T-helper 2 cell treated with Interferon-gamma antibody and Interleukin-4, amounts not matched to agents 5 μg/mL and 100 μg/mL, for 36 hours (primary cell): Measurements from ENCODE around the gene KIAA1958.

Source experiments
- DNase-seq: peaks from one replicate; pipeline ENCODE4 v3.0.0; 2021; ENCODE audit warnings: low spot score
- H3K27ac Mint-ChIP-seq: one replicate; pipeline ENCODE4 v1.8.0; 2021; ENCODE audit warnings: mild to moderate bottlenecking, mixed read lengths
- H3K27me3 Mint-ChIP-seq: one replicate; pipeline ENCODE4 v1.8.0; 2021; ENCODE audit warnings: low read depth, mixed read lengths
- H3K36me3 Mint-ChIP-seq: one replicate; pipeline ENCODE4 v1.8.0; 2021; ENCODE audit warnings: low read depth, mixed read lengths
- H3K4me1 Mint-ChIP-seq: one replicate; pipeline ENCODE4 v1.8.0; 2021; ENCODE audit warnings: low read depth, mixed read lengths
- H3K4me3 Mint-ChIP-seq: one replicate; pipeline ENCODE4 v1.8.0; 2022; ENCODE audit warnings: mild to moderate bottlenecking, moderate library complexity, mixed read lengths
- H3K9me3 Mint-ChIP-seq: one replicate; pipeline ENCODE4 v1.8.0; 2021; ENCODE audit warnings: mixed read lengths

KIAA1958 gene

GRCh38 chr9:112599732-112600131 lies 113.1 kb downstream of the KIAA1958 start:
- Mint-ChIP-seq H3K27ac (no peak overlapping the region), H3K27me3 (no peaks in the 10 kb centered on the region), H3K36me3 (peaks cover 1% of the 10 kb centered on the region), H3K4me1 (peaks cover 4% of the 10 kb centered on the region), H3K9me3 (no peaks in the 10 kb centered on the region), H3K4me3 (no peak overlapping the region)
- no peak for DNase-seq

GRCh38 chr9:112601636-112602035 lies 115.0 kb downstream of the KIAA1958 start:
- Mint-ChIP-seq H3K27me3 (no peaks in the 10 kb centered on the region), H3K4me3 (no peak overlapping the region), H3K4me1 (peaks cover 8% of the 10 kb centered on the region)

GRCh38 chr9:112604790-112605189 lies 118.2 kb downstream of the KIAA1958 start:
- Mint-ChIP-seq H3K27ac (no peak overlapping the region), H3K4me1 (peaks cover 4% of the 10 kb centered on the region), H3K4me3 (no peak overlapping the region), H3K9me3 (no peaks in the 10 kb centered on the region), H3K36me3 (no peaks in the 10 kb centered on the region), H3K27me3 (no peaks in the 10 kb centered on the region)
- DNase-seq = no peak

More at GRCh38 chr9:112601636-112602035, 115.0 kb downstream of the KIAA1958 start:
- no peak for DNase-seq
- Mint-ChIP-seq H3K27ac (no peak overlapping the region), H3K9me3 (no peaks in the 10 kb centered on the region), H3K36me3 (peaks cover 1% of the 10 kb centered on the region)

- no peak overlapping the region for H3K27ac Mint-ChIP-seq
- no peak for DNase-seq
- peaks cover 4% of the 10 kb centered on the region for H3K4me1 Mint-ChIP-seq
- no peaks in the 10 kb centered on the region for H3K36me3 Mint-ChIP-seq
- H3K4me3 Mint-ChIP-seq = no peak overlapping the region
- no peaks in the 10 kb centered on the region for H3K27me3 Mint-ChIP-seq
- H3K9me3 Mint-ChIP-seq = no peaks in the 10 kb centered on the region
Observed at GRCh38 chr9:112605518-112605917, 118.9 kb downstream of the KIAA1958 start.

- Mint-ChIP-seq H3K36me3 (no peaks in the 10 kb centered on the region), H3K27me3 (no peaks in the 10 kb centered on the region), H3K4me1 (peaks cover 4% of the 10 kb centered on the region), H3K4me3 (no peak overlapping the region), H3K9me3 (no peaks in the 10 kb centered on the region), H3K27ac (no peak overlapping the region)
- no peak for DNase-seq
Observed at GRCh38 chr9:112605963-112606699, 119.5 kb downstream of the KIAA1958 start.

GRCh38 chr9:112608851-112609250 lies 122.2 kb downstream of the KIAA1958 start:
- Mint-ChIP-seq H3K27ac (no peak overlapping the region), H3K36me3 (no peaks in the 10 kb centered on the region), H3K4me3 (no peak overlapping the region), H3K9me3 (no peaks in the 10 kb centered on the region), H3K27me3 (no peaks in the 10 kb centered on the region), H3K4me1 (peaks cover 4% of the 10 kb centered on the region)
- no peak for DNase-seq

GRCh38 chr9:112615584-112616266 lies 129.1 kb downstream of the KIAA1958 start:
- Mint-ChIP-seq H3K4me1 (peaks cover 10% of the 10 kb centered on the region), H3K4me3 (no peak overlapping the region), H3K9me3 (no peaks in the 10 kb centered on the region), H3K36me3 (peaks cover 4% of the 10 kb centered on the region), H3K27me3 (no peaks in the 10 kb centered on the region), H3K27ac (no peak overlapping the region)
- no peak for DNase-seq

- DNase-seq = no peak
- H3K27ac Mint-ChIP-seq = no peak overlapping the region
- H3K36me3 Mint-ChIP-seq = peaks cover 4% of the 10 kb centered on the region
- no peaks in the 10 kb centered on the region for H3K27me3 Mint-ChIP-seq
- no peaks in the 10 kb centered on the region for H3K9me3 Mint-ChIP-seq
- peaks cover 10% of the 10 kb centered on the region for H3K4me1 Mint-ChIP-seq
- H3K4me3 Mint-ChIP-seq = no peak overlapping the region
Observed at GRCh38 chr9:112617371-112617770, 130.7 kb downstream of the KIAA1958 start.

- DNase-seq = no peak
- Mint-ChIP-seq H3K9me3 (no peaks in the 10 kb centered on the region), H3K4me1 (peaks cover 10% of the 10 kb centered on the region), H3K36me3 (peaks cover 4% of the 10 kb centered on the region), H3K27ac (no peak overlapping the region), H3K27me3 (no peaks in the 10 kb centered on the region), H3K4me3 (no peak overlapping the region)
Observed at GRCh38 chr9:112618385-112619009, 131.9 kb downstream of the KIAA1958 start.

- no peaks in the 10 kb centered on the region for H3K27me3 Mint-ChIP-seq
- peaks cover 4% of the 10 kb centered on the region for H3K36me3 Mint-ChIP-seq
- no peaks in the 10 kb centered on the region for H3K9me3 Mint-ChIP-seq
- H3K4me3 Mint-ChIP-seq = no peak overlapping the region
- H3K4me1 Mint-ChIP-seq = peaks cover 10% of the 10 kb centered on the region
- H3K27ac Mint-ChIP-seq = no peak overlapping the region
- no peak for DNase-seq
Observed at GRCh38 chr9:112620388-112620787, 133.8 kb downstream of the KIAA1958 start.

GRCh38 chr9:112621018-112621655 lies 134.5 kb downstream of the KIAA1958 start:
- no peak overlapping the region for H3K4me3 Mint-ChIP-seq
- H3K27me3 Mint-ChIP-seq = no peaks in the 10 kb centered on the region
- H3K4me1 Mint-ChIP-seq = peaks cover 4% of the 10 kb centered on the region
- H3K36me3 Mint-ChIP-seq = peaks cover 4% of the 10 kb centered on the region
- no peak overlapping the region for H3K27ac Mint-ChIP-seq
- no peaks in the 10 kb centered on the region for H3K9me3 Mint-ChIP-seq
- DNase-seq = no peak

GRCh38 chr9:112623198-112623597 lies 136.6 kb downstream of the KIAA1958 start:
- H3K4me3 Mint-ChIP-seq = no peak overlapping the region
- no peak overlapping the region for H3K27ac Mint-ChIP-seq
- no peaks in the 10 kb centered on the region for H3K9me3 Mint-ChIP-seq
- H3K36me3 Mint-ChIP-seq = no peaks in the 10 kb centered on the region
- no peaks in the 10 kb centered on the region for H3K4me1 Mint-ChIP-seq
- DNase-seq = no peak
- H3K27me3 Mint-ChIP-seq = no peaks in the 10 kb centered on the region

GRCh38 chr9:112624711-112625707 lies 138.4 kb downstream of the KIAA1958 start:
- Mint-ChIP-seq H3K4me1 (no peaks in the 10 kb centered on the region), H3K27me3 (no peaks in the 10 kb centered on the region)

More at GRCh38 chr9:112624711-112625707, 138.4 kb downstream of the KIAA1958 start:
- no peak for DNase-seq
- Mint-ChIP-seq H3K27ac (no peak overlapping the region), H3K9me3 (no peaks in the 10 kb centered on the region), H3K4me3 (no peak overlapping the region), H3K36me3 (no peaks in the 10 kb centered on the region)
